Measurements from ENCODE around the gene ASB11.
"Not testable (repeated sequence)": the region's sequence is repeated elsewhere in the genome, so short reads cannot be mapped to it uniquely, and the experiment has no call there.

Gene ASB11

DNA sequence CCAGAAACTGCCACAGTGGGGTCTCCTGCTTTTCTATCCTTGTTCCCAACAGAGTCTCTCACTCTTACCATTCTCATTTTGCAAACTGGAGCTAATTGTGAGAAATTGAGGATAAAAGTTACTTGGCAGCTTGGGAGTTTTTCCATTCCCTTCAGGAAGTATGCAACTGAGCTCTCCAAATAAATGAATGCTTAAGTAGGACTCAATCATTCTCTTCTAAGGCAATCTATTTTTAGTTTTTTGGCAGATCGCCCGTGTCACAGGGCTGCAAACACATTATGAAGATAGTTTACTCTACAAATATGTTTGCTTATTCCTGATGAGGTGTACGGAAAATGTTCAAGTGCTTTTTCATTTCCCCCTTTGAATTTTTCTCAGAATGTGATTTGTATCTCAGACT is 5.3 kb downstream of the ASB11 start:
- no peak for DNase-seq (ENCODE audit: extremely low read depth in 1 of 2, low read depth in 1 of 2)

DNA sequence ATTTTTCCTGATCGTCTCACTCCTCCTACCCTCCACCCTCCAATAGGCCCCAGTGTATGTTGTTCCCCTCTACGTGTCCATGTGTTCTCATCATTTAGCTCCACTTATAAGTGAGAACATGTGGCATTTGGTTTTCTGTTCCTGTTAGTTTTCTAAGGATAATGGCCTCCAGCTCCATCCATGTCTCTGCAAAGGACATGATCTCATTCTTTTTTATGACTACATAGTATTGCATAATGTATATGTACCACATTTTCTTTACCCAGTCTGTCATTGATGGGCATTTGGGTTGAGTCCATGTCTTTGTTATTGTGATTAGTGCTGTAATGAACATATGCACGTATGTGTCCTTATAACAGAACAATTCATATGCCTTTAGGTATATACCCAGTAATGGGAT is 9.5 kb downstream of the ASB11 start:
- not testable (repeated sequence) for DNase-seq (ENCODE audit: extremely low read depth in 1 of 2, low read depth in 1 of 2)

GRCh38 chrX:15301924-15302323 is 13.5 kb downstream of the ASB11 start:
- peak in 1 of 2 donors; percentile 11 for DNase-seq (ENCODE audit: extremely low read depth in 1 of 2, low read depth in 1 of 2)

- no peak for DNase-seq (ENCODE audit: extremely low read depth in 1 of 2, low read depth in 1 of 2)
These were observed 15.2 kb downstream of the ASB11 start for GRCh38 chrX:15299941-15300851.

GRCh38 chrX:15298780-15299179 is 16.7 kb downstream of the ASB11 start:
- DNase-seq (ENCODE audit: extremely low read depth in 1 of 2, low read depth in 1 of 2) = no peak

DNA sequence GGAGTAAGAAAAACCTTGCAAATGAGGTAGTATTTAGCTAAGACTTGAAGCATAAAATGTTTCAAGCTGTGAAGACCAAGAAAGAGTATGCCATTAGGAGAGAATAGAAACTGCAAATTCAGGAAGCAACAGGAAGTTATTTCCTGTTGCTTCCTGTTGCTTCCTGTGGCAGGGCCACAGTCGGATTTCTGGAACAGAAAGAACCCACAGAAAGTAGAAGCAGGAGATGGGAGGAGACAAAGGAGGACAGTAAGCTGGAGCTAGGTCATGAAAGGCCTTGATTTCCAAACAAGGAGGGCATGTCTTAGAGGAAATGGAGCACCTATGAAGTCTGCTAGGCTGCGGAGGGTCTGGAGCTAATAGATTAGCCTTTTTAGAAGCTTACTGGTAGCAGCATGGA is 17.2 kb downstream of the ASB11 start:
- no peak for DNase-seq (ENCODE audit: extremely low read depth in 1 of 2, low read depth in 1 of 2)

DNA sequence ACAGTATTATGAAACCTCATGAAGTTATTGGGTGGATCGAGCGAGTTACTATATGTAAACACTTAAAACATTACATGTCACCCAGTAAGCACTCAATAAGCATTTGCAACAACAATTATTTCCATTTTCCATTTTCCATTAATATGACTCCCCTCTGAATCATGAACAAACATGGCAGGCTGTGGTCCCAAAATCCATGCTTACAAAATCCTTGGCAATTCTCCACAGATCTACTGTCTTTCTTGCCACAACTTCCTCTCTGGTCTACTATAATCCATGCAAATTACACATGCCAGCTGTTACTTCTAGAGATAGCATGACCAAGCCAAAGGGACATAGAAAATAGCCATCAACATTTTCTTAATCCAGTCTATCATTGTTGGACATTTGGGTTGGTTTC is 22.0 kb downstream of the ASB11 start:
- no peak for DNase-seq (ENCODE audit: extremely low read depth in 1 of 2, low read depth in 1 of 2)

GRCh38 chrX:15292861-15293260 is 22.6 kb downstream of the ASB11 start:
- no peak for DNase-seq (ENCODE audit: extremely low read depth in 1 of 2, low read depth in 1 of 2)

DNA sequence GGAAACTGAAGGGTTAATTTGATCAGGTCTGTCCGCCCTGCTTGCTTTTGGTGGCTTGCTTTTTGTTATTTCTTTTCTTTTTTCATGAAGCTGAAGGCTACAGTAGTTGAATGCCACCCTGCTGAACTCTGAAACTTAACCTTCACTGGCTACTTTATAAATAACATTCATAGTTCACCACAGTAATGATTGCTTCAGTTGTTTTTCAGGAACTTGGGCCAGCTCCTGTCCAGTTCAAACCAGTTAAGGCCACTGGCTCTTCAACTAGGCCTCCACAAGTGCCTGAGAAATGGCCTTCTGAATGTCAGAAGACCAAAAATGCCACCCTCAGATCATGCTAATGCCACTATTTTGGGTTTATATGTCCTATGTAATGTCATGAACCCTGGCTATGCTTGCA is 37.8 kb downstream of the ASB11 start:
- no peak for DNase-seq (ENCODE audit: extremely low read depth in 1 of 2, low read depth in 1 of 2)

DNA sequence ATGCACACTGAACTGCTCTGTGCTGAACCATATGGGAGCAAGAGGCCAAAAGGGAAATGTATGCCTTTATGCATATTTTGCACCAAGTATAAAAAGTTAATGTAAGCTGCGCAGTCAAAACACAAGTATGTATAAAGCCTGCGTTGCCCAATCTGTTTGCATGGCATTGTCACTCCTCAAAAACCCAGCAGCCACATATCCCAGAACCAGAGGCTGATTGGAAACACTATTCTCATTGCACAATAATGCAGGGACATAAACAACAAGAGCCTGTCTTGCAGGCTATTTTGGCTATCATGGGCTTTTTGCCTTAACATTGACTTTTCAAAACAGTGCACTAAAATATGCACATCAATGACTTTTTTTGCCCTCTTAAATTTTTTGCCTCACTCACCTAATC is 40.5 kb downstream of the ASB11 start:
- DNase-seq (ENCODE audit: extremely low read depth in 1 of 2, low read depth in 1 of 2) = no peak

DNA sequence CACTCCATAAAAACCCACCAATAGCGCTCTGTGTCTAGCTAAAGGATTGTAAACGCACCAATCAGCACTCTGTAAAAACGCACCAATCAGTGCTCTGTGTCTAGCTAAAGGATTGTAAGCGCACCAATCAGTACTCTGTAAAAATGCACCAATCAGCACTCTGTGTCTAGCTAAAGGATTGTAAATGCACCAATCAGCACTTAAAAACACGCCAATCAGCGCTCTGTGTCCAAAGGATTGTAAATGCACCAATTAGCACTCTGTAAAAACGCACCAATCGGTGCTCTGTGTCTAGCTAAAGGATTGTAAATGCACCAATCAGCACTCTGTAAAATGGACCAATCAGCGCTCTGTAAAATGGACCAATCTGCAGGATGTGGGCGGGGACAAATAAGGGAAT is 42.2 kb downstream of the ASB11 start:
- not testable (repeated sequence) for DNase-seq (ENCODE audit: extremely low read depth in 1 of 2, low read depth in 1 of 2)

GRCh38 chrX:15271757-15272156 is 43.7 kb downstream of the ASB11 start:
- no peak for DNase-seq (ENCODE audit: extremely low read depth in 1 of 2, low read depth in 1 of 2)

- peak in 1 of 2 donors; percentile 2 for DNase-seq (ENCODE audit: extremely low read depth in 1 of 2, low read depth in 1 of 2)
These were observed 45.6 kb downstream of the ASB11 start, which contains the start of gene ASB9 for GRCh38 chrX:15269618-15270521. Gene ASB9 (minus strand): TSS chrX:15270083. CDS start chrX:15269874, 209 bp downstream.

DNA sequence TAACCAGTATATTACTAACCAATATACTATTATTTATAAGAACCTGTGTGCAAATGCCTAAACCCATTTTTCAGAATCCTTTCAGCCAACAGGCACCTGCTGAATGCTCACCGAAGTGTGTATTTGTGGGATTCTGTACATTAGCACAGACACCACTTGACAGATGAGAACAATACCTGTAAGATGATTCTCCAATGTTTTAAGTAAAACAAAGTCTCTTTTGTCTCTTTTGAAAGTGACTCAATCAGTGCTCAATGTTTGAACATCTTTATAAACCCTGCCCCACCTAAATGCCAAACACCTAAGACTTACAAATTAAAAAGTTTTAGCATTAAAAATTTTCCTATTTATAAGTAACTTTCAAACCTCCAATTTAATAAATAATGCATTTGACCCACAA is 46.3 kb downstream of the ASB11 start:
- DNase-seq (ENCODE audit: extremely low read depth in 1 of 2, low read depth in 1 of 2) = no peak

DNA sequence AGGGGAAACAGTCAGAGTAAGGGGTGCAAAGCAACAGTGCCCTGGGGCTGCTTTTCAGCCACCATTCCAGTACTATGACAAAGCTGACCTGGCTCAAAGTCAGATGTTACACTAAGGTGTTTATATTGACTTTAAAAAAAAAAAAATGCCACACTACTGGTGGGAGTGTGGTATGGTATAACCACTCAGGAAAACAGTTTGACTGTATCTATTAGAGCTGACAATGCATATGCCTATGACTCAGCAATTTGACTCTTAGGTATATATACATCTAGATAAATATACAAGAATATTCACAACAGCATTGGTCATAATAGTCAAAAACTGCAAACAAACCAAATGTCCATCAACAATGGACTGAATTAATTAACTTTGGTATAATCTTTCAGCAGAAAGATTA is 60.6 kb downstream of the ASB11 start:
- no peak for DNase-seq (ENCODE audit: extremely low read depth in 1 of 2, low read depth in 1 of 2)

GRCh38 chrX:15245896-15246295 is 69.5 kb downstream of the ASB11 start:
- DNase-seq (ENCODE audit: extremely low read depth in 1 of 2, low read depth in 1 of 2) = no peak

DNA sequence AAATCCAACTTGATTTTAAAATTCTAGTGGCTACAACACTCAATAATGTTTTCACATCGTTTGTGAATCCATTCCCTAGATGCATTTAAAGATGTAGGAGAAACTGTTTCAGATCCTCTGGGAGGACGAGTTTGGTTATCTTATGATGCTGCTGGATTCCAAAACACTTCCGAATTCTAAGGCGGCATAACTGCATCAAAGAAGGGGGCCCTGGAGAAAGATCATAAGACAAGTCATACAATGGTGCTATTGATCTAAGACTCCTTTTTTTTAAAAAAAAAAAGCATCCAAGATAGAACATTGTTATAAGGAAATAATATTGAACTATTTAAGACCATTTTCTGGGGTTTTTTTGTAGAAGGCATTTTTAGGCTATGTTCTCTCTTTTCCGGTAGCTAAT is 71.0 kb downstream of the ASB11 start:
- DNase-seq (ENCODE audit: extremely low read depth in 1 of 2, low read depth in 1 of 2) = no peak

- peak in 1 of 2 donors; percentile 9 for DNase-seq (ENCODE audit: extremely low read depth in 1 of 2, low read depth in 1 of 2)
These were observed 72.4 kb downstream of the ASB11 start for GRCh38 chrX:15242899-15243555.

DNA sequence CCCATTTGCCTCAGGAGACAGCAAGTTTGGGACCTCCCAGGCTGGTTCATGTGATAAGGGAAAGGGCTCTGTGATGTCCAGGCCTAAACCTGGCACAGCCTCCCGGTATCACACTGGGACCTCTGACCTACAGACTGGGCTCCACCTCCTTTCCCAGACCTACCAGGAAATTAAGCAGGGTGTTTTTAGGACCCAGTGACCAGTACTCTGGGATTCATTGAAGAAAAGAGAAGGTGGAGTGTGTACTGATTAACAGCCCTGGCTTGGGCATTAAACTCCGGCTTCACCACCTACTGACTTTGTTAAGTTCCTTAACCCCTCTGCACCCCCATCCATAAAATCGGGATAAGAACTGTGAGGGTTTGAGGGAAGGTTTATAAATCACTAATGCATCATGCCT is 74.1 kb downstream of the ASB11 start:
- no peak for DNase-seq (ENCODE audit: extremely low read depth in 1 of 2, low read depth in 1 of 2)

GRCh38 chrX:15240414-15240813 is 75.0 kb downstream of the ASB11 start:
- DNase-seq (ENCODE audit: extremely low read depth in 1 of 2, low read depth in 1 of 2) = no peak

DNA sequence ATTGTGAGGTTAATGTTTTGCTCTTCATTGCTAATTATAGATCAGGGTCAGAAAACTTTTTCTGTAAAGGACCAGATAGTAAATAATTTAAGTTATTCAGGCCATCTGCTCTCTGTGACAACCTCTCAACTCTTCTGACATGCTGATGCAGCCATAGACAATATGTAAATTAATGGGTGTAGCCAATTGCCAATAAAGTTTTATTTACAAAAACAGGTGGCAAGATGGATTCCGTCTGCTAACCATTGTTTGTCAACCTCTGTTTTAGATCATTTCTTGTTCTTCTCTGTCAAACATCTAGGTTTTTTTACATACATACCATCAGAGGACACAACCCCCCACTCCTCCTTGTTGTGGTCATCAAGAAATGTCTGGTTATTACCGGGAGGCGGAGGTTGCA is 79.3 kb downstream of the ASB11 start:
- DNase-seq (ENCODE audit: extremely low read depth in 1 of 2, low read depth in 1 of 2) = no peak

Measured in stimulated activated CD8-positive, alpha-beta memory T cell treated with anti-CD3 and anti-CD28 coated beads, Interleukin-7, amount 100 ng/mL, for 48 hours (primary cell).